Loucy (cell line): Measurements from ENCODE around the gene DPF1.

Experiments
- EZH2phosphoT487 ChIP-seq: fragments of 200-600 bp; IDR thresholded peaks from 2 replicates; pipeline ENCODE4 v1.6.1; 2018; ENCODE audit warnings: antibody characterized with exemption, mild to moderate bottlenecking, moderate library complexity, borderline replicate concordance
- TF ChIP-seq, protein P1 (sequence below): fragments of 200-600 bp; sonication (generic); conservative IDR thresholded peaks from 2 replicates; pipeline ENCODE4 v1.5.1; 2014; ENCODE audit warnings: mild to moderate bottlenecking, antibody characterized with exemption, low read length

- TF ChIP-seq, protein P1, sequence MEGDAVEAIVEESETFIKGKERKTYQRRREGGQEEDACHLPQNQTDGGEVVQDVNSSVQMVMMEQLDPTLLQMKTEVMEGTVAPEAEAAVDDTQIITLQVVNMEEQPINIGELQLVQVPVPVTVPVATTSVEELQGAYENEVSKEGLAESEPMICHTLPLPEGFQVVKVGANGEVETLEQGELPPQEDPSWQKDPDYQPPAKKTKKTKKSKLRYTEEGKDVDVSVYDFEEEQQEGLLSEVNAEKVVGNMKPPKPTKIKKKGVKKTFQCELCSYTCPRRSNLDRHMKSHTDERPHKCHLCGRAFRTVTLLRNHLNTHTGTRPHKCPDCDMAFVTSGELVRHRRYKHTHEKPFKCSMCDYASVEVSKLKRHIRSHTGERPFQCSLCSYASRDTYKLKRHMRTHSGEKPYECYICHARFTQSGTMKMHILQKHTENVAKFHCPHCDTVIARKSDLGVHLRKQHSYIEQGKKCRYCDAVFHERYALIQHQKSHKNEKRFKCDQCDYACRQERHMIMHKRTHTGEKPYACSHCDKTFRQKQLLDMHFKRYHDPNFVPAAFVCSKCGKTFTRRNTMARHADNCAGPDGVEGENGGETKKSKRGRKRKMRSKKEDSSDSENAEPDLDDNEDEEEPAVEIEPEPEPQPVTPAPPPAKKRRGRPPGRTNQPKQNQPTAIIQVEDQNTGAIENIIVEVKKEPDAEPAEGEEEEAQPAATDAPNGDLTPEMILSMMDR, result no peak
- TF ChIP-seq EZH2phosphoT487, result no peak
These were observed 23.8 kb upstream of the DPF1 start for GRCh38 chr19:38247734-38248268.
